ENCODE data around the gene SLC49A4. TPM values are rescaled to one million over a fixed set of nuclear protein-coding genes. Genes with fewer than 3 reads are reported as not detected.
A peak's percentile ranks its signal among the peaks of the same experiment; 100 is the strongest.

The SLC49A4 gene
- polyA plus RNA-seq, 1 of the 3 experiments (the other 2 are of a cell fraction): 6.4 TPM

- Histone ChIP-seq H3K27ac (ENCODE audit: low read depth in 2 of 2, low read length in 1 of 2) (no peak overlapping the region), H3K27me3 (ENCODE audit: insufficient read depth) (no peaks in the 10 kb centered on the region), H3K36me3 (replicated peaks in 1 of 2; ENCODE audit: control insufficient read depth in 1 of 2, insufficient read depth in 2 of 2, low read length in 1 of 2) (peaks cover 13 to 19% of the 10 kb centered on the region in 2 experiments), H3K4me2 (no peak overlapping the region), H3K4me1 (ENCODE audit: control insufficient read depth in 1 of 2, insufficient read depth in 2 of 2, low read depth in 1 of 2, low read length in 1 of 2) (no peaks in the 10 kb centered on the region), H3K9me2 (no peaks in the 10 kb centered on the region), H2AFZ (ENCODE audit: low read depth) (no peak overlapping the region), H3K9ac (no peak overlapping the region), H3K79me2 (ENCODE audit: insufficient read depth) (no peaks in the 10 kb centered on the region), H3K9me3 (no peaks in the 10 kb centered on the region), H4K20me1 (ENCODE audit: insufficient read depth) (no peaks in the 10 kb centered on the region), H3F3A (replicated peaks; ENCODE audit: insufficient read depth) (no peaks in the 10 kb centered on the region), H3K4me3 (ENCODE audit: low read depth in 2 of 2, low read length in 1 of 2) (no peak overlapping the region)
- DNase-seq: peak; percentile 17
- TF ChIP-seq SMC3 (IDR thresholded peaks at IDR 0.05; ENCODE audit: low read depth, low read length) (peak; percentile 28; the same call in 1 of the 2 replicates), CTCF (IDR thresholded peaks at IDR 0.05) (peak; percentile 60), TAF1 (IDR thresholded peaks at IDR 0.05; ENCODE audit: borderline replicate concordance, low read depth, low read length) (no peak), RAD21 (IDR thresholded peaks at IDR 0.05; ENCODE audit: low read length) (peak; percentile 68)
- CTCF ChIA-PET: interaction anchor here (0.8 to 2.9 kb wide), 13 partner anchors 12 to 403 kb away, joined by 3 to 18 read pairs (median 4); partner anchors contain the start of gene SEMA5B
- POLR2A ChIA-PET: no interaction called here
- WGBS (ENCODE audit: low lambda C conversion rate): 65% methylated on average over 1 of the region's 1 CpG
Measured at GRCh38 chr3:122858373-122858772, 63.5 kb downstream of the SLC49A4 start.

GRCh38 chr3:122859021-122859805, 64.3 kb downstream of the SLC49A4 start:
- Histone ChIP-seq H3K9ac (no peak overlapping the region), H3K36me3 (replicated peaks in 1 of 2; ENCODE audit: control insufficient read depth in 1 of 2, insufficient read depth in 2 of 2, low read length in 1 of 2) (peaks cover 17 to 20% of the 10 kb centered on the region in 2 experiments), H3K79me2 (ENCODE audit: insufficient read depth) (no peaks in the 10 kb centered on the region), H2AFZ (ENCODE audit: low read depth) (no peak overlapping the region), H3K4me2 (no peak overlapping the region), H3F3A (replicated peaks; ENCODE audit: insufficient read depth) (no peaks in the 10 kb centered on the region), H3K27ac (ENCODE audit: low read depth in 2 of 2, low read length in 1 of 2) (no peak overlapping the region), H3K4me1 (ENCODE audit: control insufficient read depth in 1 of 2, insufficient read depth in 2 of 2, low read depth in 1 of 2, low read length in 1 of 2) (no peaks in the 10 kb centered on the region), H3K4me3 (ENCODE audit: low read depth in 2 of 2, low read length in 1 of 2) (no peak overlapping the region), H3K9me2 (no peaks in the 10 kb centered on the region), H3K9me3 (no peaks in the 10 kb centered on the region), H3K27me3 (ENCODE audit: insufficient read depth) (no peaks in the 10 kb centered on the region), H4K20me1 (ENCODE audit: insufficient read depth) (no peaks in the 10 kb centered on the region)
- 96% methylated on average over 5 of the region's 5 CpGs for WGBS (ENCODE audit: low lambda C conversion rate)
- TF ChIP-seq USF1 (IDR thresholded peaks at IDR 0.05; ENCODE audit: borderline replicate concordance, low read depth): no peak
- no peak for TF ChIP-seq RFX5 (IDR thresholded peaks at IDR 0.05; ENCODE audit: low read length)
- TF ChIP-seq TCF12 (IDR thresholded peaks at IDR 0.05): no peak
- TF ChIP-seq FOXJ3 (CRISPR knock-in tag; IDR thresholded peaks at IDR 0.05): no peak
- no peak for TF ChIP-seq RXRA (IDR thresholded peaks at IDR 0.05; ENCODE audit: borderline replicate concordance, low read depth)
- TF ChIP-seq ELF1 (IDR thresholded peaks at IDR 0.05): no peak
- TF ChIP-seq SIN3A (IDR thresholded peaks at IDR 0.05; ENCODE audit: borderline replicate concordance, low read depth, low read length): no peak
- no peak for TF ChIP-seq TAF1 (IDR thresholded peaks at IDR 0.05; ENCODE audit: borderline replicate concordance, low read depth, low read length)
- TF ChIP-seq FOSL2 (IDR thresholded peaks at IDR 0.05; ENCODE audit: borderline replicate concordance, low read depth): no peak
- TF ChIP-seq USF2 (IDR thresholded peaks at IDR 0.05; ENCODE audit: borderline replicate concordance, low read depth, low read length): no peak
- CTCF ChIA-PET: interaction anchor here (0.6 to 2.9 kb wide), 16 partner anchors 11 to 402 kb away, joined by 3 to 18 read pairs (median 3); partner anchors contain the start of gene SEMA5B
- POLR2A ChIA-PET: no interaction called here
- no peak for DNase-seq

Data from SK-N-SH (cell line).